K562 (cell line): ENCODE measurements around the gene PDCD1LG2. TPM values are rescaled to one million over a fixed set of nuclear protein-coding genes. Genes with fewer than 3 reads are reported as not detected.

Source experiments
- ATAC-seq: fragments of 200-7000 bp; cut with Tn5 transposase; 3 replicates; pipeline ENCODE4 v1.9.1; 2020; ENCODE audit warnings: moderate library complexity
- BruUV-seq: library from RNA; stranded (reverse); fragments of 400-500 nt; replicated peaks from 2 replicates; lab custom pipeline; 2021; lab: Mats Ljungman, UMichigan
- CTCF ChIA-PET: fragments of 300-600 bp; formaldehyde crosslinking; extraction: SDS; loops from one replicate; lab custom pipeline; 2021; ENCODE audit warnings: low intra/inter-chr PET ratio; lab: Yijun Ruan, JAX
- POLR2A ChIA-PET: fragments of 300-600, 350-650 bp; sonication (Branson Sonifier 250); formaldehyde crosslinking; extraction: SDS; loops from one replicate; lab custom pipeline; 2021; ENCODE audit warnings: antibody characterized with exemption, inconsistent platforms; lab: Yijun Ruan, JAX
- DNase-seq, 4 experiments: peaks; one replicate each; pipeline versions ENCODE4 v3.0.0 to v3.0.0-alpha.2; 2011 to 2018; ENCODE audit warnings: low spot score in 3 of 4, mixed read lengths in 3 of 4; ENCODE audit errors: extremely low read depth in 1 of 4
- FAIRE-seq: peaks from 2 replicates; lab custom pipeline; 2011; peaks lifted over from hg19 to GRCh38; lab: Jason Lieb, UNC
- H2AFZ ChIP-seq: 2 replicates; pipeline ENCODE4 v1.6.0; 2011; ENCODE audit warnings: low read depth, low read length, control low read depth, inconsistent platforms
- H3K27ac ChIP-seq: fragments of 200-600 bp; 3 replicates; pipeline ENCODE4 v1.8.0; 2011; ENCODE audit warnings: low read depth, mild to moderate bottlenecking, control low read depth, inconsistent platforms, low read length, moderate library complexity, mixed read lengths; ENCODE audit errors: extremely low read depth
- H3K27me3 ChIP-seq, 2 experiments: fragments of 300-600 bp in 1 of 2; 2 replicates in 1 of 2; 3 replicates in 1 of 2; pipeline versions ENCODE4 v1.6.0 to v1.8.0; 2011; ENCODE audit warnings: inconsistent platforms in 2 of 2, low read length in 2 of 2, mild to moderate bottlenecking in 1 of 2, mixed read lengths in 1 of 2, moderate library complexity in 1 of 2; ENCODE audit not compliant: control insufficient read depth in 2 of 2, insufficient read depth in 2 of 2
- H3K36me3 ChIP-seq: fragments of 300-600 bp; 3 replicates; pipeline ENCODE4 v1.8.0; 2011; ENCODE audit warnings: mild to moderate bottlenecking, low read length, inconsistent platforms; ENCODE audit not compliant: control insufficient read depth, insufficient read depth
- H3K4me1 ChIP-seq, 2 experiments: fragments of 200-600 bp in 1 of 2; replicated peaks in 1 of 2; 2 replicates in 1 of 2; 3 replicates in 1 of 2; pipeline versions ENCODE4 v1.5.1 to v1.8.0; 2011; ENCODE audit warnings: inconsistent platforms in 2 of 2, low read length in 2 of 2, mild to moderate bottlenecking in 1 of 2, mixed read lengths in 1 of 2, moderate library complexity in 1 of 2; ENCODE audit not compliant: control insufficient read depth in 2 of 2, insufficient read depth in 2 of 2
- H3K4me2 ChIP-seq: 2 replicates; pipeline ENCODE4 v1.6.1; 2011; ENCODE audit warnings: low read length, control low read depth, inconsistent platforms, mixed read lengths; ENCODE audit not compliant: insufficient read depth
- H3K4me3 ChIP-seq: fragments of 200-600 bp; sonication (generic), shearing (Covaris generic); 2 replicates; pipeline ENCODE4 v1.5.1; 2016; ENCODE audit warnings: control low read depth, inconsistent platforms
- H3K79me2 ChIP-seq: fragments of 200-600 bp; 3 replicates; pipeline ENCODE4 v1.8.0; 2011; ENCODE audit warnings: low read length, inconsistent platforms; ENCODE audit not compliant: control insufficient read depth, insufficient read depth
- H3K9ac ChIP-seq, 2 experiments: 2 replicates each; pipeline versions ENCODE4 v1.6.0 to v1.6.1; 2011; ENCODE audit warnings: low read depth in 2 of 2, low read length in 2 of 2, control low read depth in 1 of 2, inconsistent platforms in 1 of 2, mild to moderate bottlenecking in 1 of 2, mixed read lengths in 1 of 2; ENCODE audit not compliant: insufficient read depth in 1 of 2
- H3K9me1 ChIP-seq: one replicate; pipeline ENCODE4 v1.6.0; 2011; ENCODE audit warnings: inconsistent platforms, mild to moderate bottlenecking, low read length, moderate library complexity; ENCODE audit not compliant: control insufficient read depth, insufficient read depth
- H3K9me3 ChIP-seq: replicated peaks from 2 replicates; pipeline ENCODE4 v1.5.1; 2011; ENCODE audit warnings: low read depth, low read length, inconsistent platforms; ENCODE audit not compliant: control insufficient read depth, insufficient read depth
- H4K20me1 ChIP-seq: replicated peaks from 2 replicates; pipeline ENCODE4 v1.6.1; 2011; ENCODE audit warnings: low read length, inconsistent platforms, mixed read lengths; ENCODE audit not compliant: control insufficient read depth, insufficient read depth
- ARID2 ChIP-seq: fragments of 450-650 bp; IDR thresholded peaks from 2 replicates; pipeline ENCODE4 v1.6.1; 2017; ENCODE audit warnings: antibody characterized with exemption, mild to moderate bottlenecking
- BCLAF1 ChIP-seq, 2 experiments: fragments of 450-650 bp in 1 of 2; IDR thresholded peaks; 2 replicates each; pipeline ENCODE4 v1.6.1; 2011 to 2017; ENCODE audit warnings: low read depth in 2 of 2, antibody characterized with exemption in 1 of 2, borderline replicate concordance in 1 of 2, low read length in 1 of 2, mild to moderate bottlenecking in 1 of 2, mixed read lengths in 1 of 2; ENCODE audit not compliant: control insufficient read depth in 1 of 2
- CBFA2T2 ChIP-seq: fragments of 450-650 bp; conservative IDR thresholded peaks from 2 replicates; pipeline ENCODE4 v1.6.1; 2017; ENCODE audit warnings: mild to moderate bottlenecking
- CEBPB ChIP-seq: fragments of 450-650 bp; IDR thresholded peaks from 2 replicates; pipeline ENCODE4 v1.6.1; 2016; ENCODE audit warnings: missing genetic modification characterization, missing compliant biosample characterization
- ELK1 ChIP-seq: sonication (generic); formaldehyde crosslinking; IDR thresholded peaks from 2 replicates; pipeline ENCODE4 v1.8.1; 2022; ENCODE audit warnings: missing genetic modification reagents
- FOXJ2 ChIP-seq: fragments of 200-800 bp; sonication (Bioruptor generic); IDR thresholded peaks from 2 replicates; pipeline ENCODE4 v1.6.1; 2016; ENCODE audit warnings: missing genetic modification characterization, missing compliant biosample characterization
- GATAD2A ChIP-seq: fragments of 450-650 bp; IDR thresholded peaks from 2 replicates; pipeline ENCODE4 v1.6.1; 2017
- GTF3C2 ChIP-seq: IDR thresholded peaks from 3 replicates; pipeline ENCODE4 v1.6.1; 2011; ENCODE audit warnings: borderline replicate concordance, mild to moderate bottlenecking, moderate library complexity; ENCODE audit not compliant: insufficient read length; ENCODE audit errors: extremely low read depth
- LEF1 ChIP-seq: fragments of 450-650 bp; IDR thresholded peaks from 2 replicates; pipeline ENCODE4 v1.6.1; 2016; ENCODE audit warnings: mild to moderate bottlenecking
- OTX1 ChIP-seq: fragments of 450-650 bp; formaldehyde crosslinking; IDR thresholded peaks from 2 replicates; pipeline ENCODE4 v1.4.0; 2022; ENCODE audit warnings: mild to moderate bottlenecking
- POLR2G ChIP-seq: fragments of 200-400 bp; formaldehyde crosslinking; IDR thresholded peaks from 2 replicates; pipeline ENCODE4 v1.6.1; 2017; ENCODE audit warnings: low read depth, mild to moderate bottlenecking, antibody characterized with exemption, low read length, moderate library complexity
- PTBP1 ChIP-seq: fragments of 200-400 bp; formaldehyde crosslinking; IDR thresholded peaks from 2 replicates; pipeline ENCODE4 v1.6.1; 2017; ENCODE audit warnings: low read depth, low read length
- ZNF232 ChIP-seq: sonication (generic); formaldehyde crosslinking; IDR thresholded peaks from 2 replicates; pipeline ENCODE4 v1.8.0; 2022; ENCODE audit warnings: mild to moderate bottlenecking, missing genetic modification reagents
- ZNF707 ChIP-seq: fragments of 250-450 bp; sonication (Bioruptor Pico); conservative IDR thresholded peaks from 2 replicates; pipeline ENCODE4 v1.8.0; 2022; ENCODE audit warnings: inconsistent platforms, mild to moderate bottlenecking, moderate library complexity
- WGBS: fragments of 100-300 bp; shearing (Covaris generic); methylation state at CpG from one replicate; pipeline ENCODE4 v1.1.6; 2016; ENCODE audit warnings: low coverage, mixed read lengths; ENCODE audit not compliant: insufficient coverage; ENCODE audit errors: missing lambda C conversion rate; 5-methylcytosine and 5-hydroxymethylcytosine counted together
- in situ Hi-C: fragments of 300-500 bp; cut with MboI; formaldehyde crosslinking; loops from 4 replicates; pipeline ENCODE4 v1.15.0; 2018; ENCODE audit warnings: inconsistent platforms, mixed read lengths
- intact Hi-C: fragments of 100-400 bp; cut with micrococcal nuclease; formaldehyde crosslinking; loops from 2 replicates; pipeline ENCODE4 v1.14.2; 2022
- polyA plus RNA-seq, 8 experiments: library from polyadenylated mRNA; depleted of rRNA in 4 of 8; stranded (reverse) in 5 of 8; unstranded in 3 of 8; fragments of >200 nt; fragmentation: Nextera tagmentation in 2 of 8; fragmentation: Illumina TruSeq in 1 of 8; extraction: Ambion mirVana in 2 of 8; extraction: Trizol in 1 of 8; gene quantifications; 2 replicates each; pipeline versions ENCODE4 v1.2.1 to v1.2.3, GENCODE V29; 2011 to 2014; ENCODE audit warnings: inconsistent platforms in 1 of 8, missing spikeins in 1 of 8
- total RNA-seq, 7 experiments: library from RNA; depleted of rRNA in 6 of 7; stranded (reverse); fragments of >200 nt in 6 of 7; fragmentation: Illumina TruSeq in 2 of 7; extraction: Trizol in 2 of 7; gene quantifications; 2 replicates each; pipeline versions ENCODE4 v1.2.1 to v1.2.3, GENCODE V29; 2011 to 2021; ENCODE audit warnings: low replicate concordance in 1 of 7

PDCD1LG2 gene
- total and polyA plus RNA-seq, 9 of the 15 experiments (the other 6 are each of a cell fraction or from before 2014, with no cell fraction given) = not detected

GRCh38 chr9:5549658-5550650 lies 39.6 kb downstream of the PDCD1LG2 start:
- Histone ChIP-seq H3K9me3 (no peaks in the 10 kb centered on the region), H3K9me1 (no peaks in the 10 kb centered on the region), H3K4me3 (no peak overlapping the region), H3K27ac (no peak overlapping the region), H3K79me2 (no peaks in the 10 kb centered on the region), H4K20me1 (no peaks in the 10 kb centered on the region), H3K4me2 (no peak overlapping the region), H3K4me1 (no peaks in the 10 kb centered on the region), H3K27me3 (no peaks in the 10 kb centered on the region), H3K36me3 (no peaks in the 10 kb centered on the region), H3K9ac (no peak overlapping the region), H2AFZ (no peak overlapping the region)
- no peak for FAIRE-seq
- in situ Hi-C loops = no loop called here
- 0% methylated on average over 4 of the region's 4 CpGs for WGBS
- no peak for DNase-seq
- no peak for ATAC-seq
- CTCF ChIA-PET = no interaction called here
- no TSS peak for BruUV-seq
- intact Hi-C loops = no loop called here
- POLR2A ChIA-PET = interaction anchor here (1.7 kb wide), 1 partner anchor 14 kb away, joined by 5 read pairs; no protein-coding TSS in a partner anchor
- TF ChIP-seq FOXJ2 (no peak), BCLAF1 (IDR thresholded peaks at IDR 0.05; ENCODE audit: borderline replicate concordance in 1 of 2, control insufficient read depth in 1 of 2, low read depth in 2 of 2, low read length in 1 of 2) (no peak), GTF3C2 (no peak), CEBPB (tag) (no peak), ELK1 (CRISPR knock-in tag) (no peak), ZNF707 (CRISPR knock-in tag) (no peak), ARID2 (no peak), OTX1 (CRISPR knock-in tag) (no peak), GATAD2A (no peak), POLR2G (no peak), LEF1 (no peak), ZNF232 (CRISPR knock-in tag) (no peak), CBFA2T2 (no peak), PTBP1 (no peak)
